Fibroblast of lung (primary cell): ENCODE data around the gene PPP1R9B. TPM values are rescaled to one million over a fixed set of nuclear protein-coding genes. Genes with fewer than 3 reads are reported as not detected.

Source experiments
- DNase-seq, 2 donors: peaks; one replicate each; pipeline versions ENCODE4 v3.0.0 to v3.0.0-alpha.2; 2010; ENCODE audit warnings: low read depth in 2 of 2
- H2AFZ ChIP-seq: 2 replicates; pipeline ENCODE4 v1.5.1; 2012; ENCODE audit warnings: low read length, control low read depth, inconsistent platforms
- H3K27ac ChIP-seq: 2 replicates; pipeline ENCODE4 v1.5.1; 2011; ENCODE audit warnings: low read length, control low read depth; ENCODE audit not compliant: insufficient read depth
- H3K27me3 ChIP-seq: 2 replicates; pipeline ENCODE4 v1.5.1; 2011; ENCODE audit warnings: mild to moderate bottlenecking, low read length; ENCODE audit not compliant: control insufficient read depth, insufficient read depth
- H3K36me3 ChIP-seq: 2 replicates; pipeline ENCODE4 v1.5.1; 2011; ENCODE audit warnings: low read length; ENCODE audit not compliant: control insufficient read depth, insufficient read depth
- H3K4me1 ChIP-seq: 2 replicates; pipeline ENCODE4 v1.5.1; 2011; ENCODE audit warnings: low read length; ENCODE audit not compliant: control insufficient read depth, insufficient read depth; ENCODE audit errors: extremely low read depth
- H3K4me2 ChIP-seq: 2 replicates; pipeline ENCODE4 v1.5.1; 2011; ENCODE audit warnings: low read length, control low read depth; ENCODE audit not compliant: insufficient read depth; ENCODE audit errors: extremely low read depth
- H3K4me3 ChIP-seq, 4 experiments: fragments of 200-600 bp in 1 of 4; sonication (generic) in 1 of 4; replicated peaks in 1 of 4; 2 replicates each; pipeline ENCODE4 v1.5.1; 2011 to 2016; ENCODE audit warnings: low read length in 4 of 4, low read depth in 3 of 4, mild to moderate bottlenecking in 3 of 4, control low read depth in 2 of 4, inconsistent platforms in 1 of 4, mixed read lengths in 1 of 4; ENCODE audit not compliant: insufficient read depth in 1 of 4; ENCODE audit errors: control extremely low read depth in 1 of 4
- H3K79me2 ChIP-seq: 2 replicates; pipeline ENCODE4 v1.5.1; 2012; ENCODE audit warnings: mild to moderate bottlenecking, low read length, inconsistent platforms; ENCODE audit not compliant: control insufficient read depth, insufficient read depth
- H3K9ac ChIP-seq: 2 replicates; pipeline ENCODE4 v1.5.1; 2011; ENCODE audit warnings: mild to moderate bottlenecking, low read length, control low read depth; ENCODE audit not compliant: insufficient read depth
- H3K9me3 ChIP-seq: 2 replicates; pipeline ENCODE4 v1.5.1; 2012; ENCODE audit warnings: low read depth, low read length; ENCODE audit not compliant: control insufficient read depth, insufficient read depth
- H4K20me1 ChIP-seq: 2 replicates; pipeline ENCODE4 v1.5.1; 2011; ENCODE audit warnings: low read length; ENCODE audit not compliant: control insufficient read depth, insufficient read depth; ENCODE audit errors: extremely low read depth
- CTCF ChIP-seq, 2 donors: IDR thresholded peaks in 1 of 2; conservative IDR thresholded peaks in 1 of 2; 1 replicate in 1 of 2; 2 replicates in 1 of 2; pipeline ENCODE4 v1.5.1; 2011 to 2012; ENCODE audit warnings: low read length in 2 of 2, control low read depth in 1 of 2, inconsistent platforms in 1 of 2, low read depth in 1 of 2, mild to moderate bottlenecking in 1 of 2
- EZH2 ChIP-seq: IDR thresholded peaks from 2 replicates; pipeline ENCODE4 v1.5.1; 2012; ENCODE audit warnings: low read length, control low read depth, mild to moderate bottlenecking; ENCODE audit errors: missing control alignments
- polyA plus RNA-seq, 2 donors: library from polyadenylated mRNA; depleted of rRNA in 1 of 2; stranded (reverse) in 1 of 2; unstranded in 1 of 2; fragments of >200 nt; gene quantifications; 2 replicates each; pipeline ENCODE4 v1.2.1, GENCODE V29; 2011 to 2012; ENCODE audit warnings: missing spikeins in 1 of 2
- total RNA-seq: library from RNA; depleted of rRNA; stranded (reverse); fragments of >200 nt; gene quantifications from 2 replicates; pipeline ENCODE4 v1.2.1, GENCODE V29; 2014

Gene PPP1R9B
- total and polyA plus RNA-seq, 2 donors (not counting 1 experiment from before 2014, with no cell fraction given), result 22.1 to 41.5 TPM

GRCh38 chr17:50087912-50088405, 62.5 kb downstream of the PPP1R9B start:
- Histone ChIP-seq H3K9ac (no peak overlapping the region), H4K20me1 (no peaks in the 10 kb centered on the region), H3K79me2 (no peaks in the 10 kb centered on the region), H3K27ac (no peak overlapping the region), H3K27me3 (no peaks in the 10 kb centered on the region), H2AFZ (no peak overlapping the region), H3K36me3 (peaks cover 25% of the 10 kb centered on the region), H3K9me3 (no peaks in the 10 kb centered on the region), H3K4me2 (no peak overlapping the region), H3K4me3 (no peak overlapping the region), H3K4me1 (no peaks in the 10 kb centered on the region)
- no peak for DNase-seq
- TF ChIP-seq CTCF (conservative IDR thresholded peaks at IDR 0.05 in 1 of 2, IDR thresholded peaks at IDR 0.05 in 1 of 2; ENCODE audit: low read depth in 1 of 2, low read length in 2 of 2), result no peak

- no peaks in the 10 kb centered on the region for H4K20me1 ChIP-seq
- peaks cover 25% of the 10 kb centered on the region for H3K36me3 ChIP-seq
- H3K4me2 ChIP-seq, result no peak overlapping the region
- no peaks in the 10 kb centered on the region for H3K79me2 ChIP-seq
- no peaks in the 10 kb centered on the region for H3K9me3 ChIP-seq
- TF ChIP-seq CTCF (conservative IDR thresholded peaks at IDR 0.05 in 1 of 2, IDR thresholded peaks at IDR 0.05 in 1 of 2; ENCODE audit: low read depth in 1 of 2, low read length in 2 of 2), result peak; percentile 86 to 93
- TF ChIP-seq EZH2, result no peak
- no peak overlapping the region for H3K9ac ChIP-seq
- no peaks in the 10 kb centered on the region for H3K27me3 ChIP-seq
- DNase-seq, result peak; percentile 56 to 71
- H3K27ac ChIP-seq, result no peak overlapping the region
- H3K4me1 ChIP-seq, result no peaks in the 10 kb centered on the region
- no peak overlapping the region for H3K4me3 ChIP-seq
- H2AFZ ChIP-seq, result no peak overlapping the region
These were observed 63.1 kb downstream of the PPP1R9B start for GRCh38 chr17:50087246-50087911.

Other genes with a start within 250 kb of the PPP1R9B start
- not detected in 2 replicates for gene DLX4, start 181.5 kb downstream of the PPP1R9B start, total RNA-seq
- not detected in 2 replicates for gene DLX4, start 181.5 kb downstream of the PPP1R9B start, polyA plus RNA-seq
- not detected in 2 replicates for gene DLX3, start 155.5 kb downstream of the PPP1R9B start, total RNA-seq
- not detected in 2 replicates for gene DLX3, start 155.5 kb downstream of the PPP1R9B start, polyA plus RNA-seq
- gene ITGA3, start 94.6 kb downstream of the PPP1R9B start, total RNA-seq, result 89.1 and 269 TPM in 2 replicates
- gene ITGA3, start 94.6 kb downstream of the PPP1R9B start, polyA plus RNA-seq, result 67.3 and 76.6 TPM in 2 replicates
- 19.2 and 19.3 TPM in 2 replicates for gene PDK2, start 55.3 kb downstream of the PPP1R9B start, total RNA-seq
- 41.0 and 44.6 TPM in 2 replicates for gene PDK2, start 55.3 kb downstream of the PPP1R9B start, polyA plus RNA-seq
- gene SAMD14, start 20.5 kb downstream of the PPP1R9B start, total RNA-seq, result 2.1 and 2.3 TPM in 2 replicates
- gene SAMD14, start 20.5 kb downstream of the PPP1R9B start, polyA plus RNA-seq, result 1.4 and 3.8 TPM in 2 replicates
- 4.1 and 4.3 TPM in 2 replicates for gene SGCA, start 15.3 kb upstream of the PPP1R9B start, total RNA-seq
- gene SGCA, start 15.3 kb upstream of the PPP1R9B start, polyA plus RNA-seq, result 1.4 and 1.6 TPM in 2 replicates
- 577 and 584 TPM in 2 replicates for gene COL1A1, start 51.0 kb upstream of the PPP1R9B start, total RNA-seq
- gene COL1A1, start 51.0 kb upstream of the PPP1R9B start, polyA plus RNA-seq, result 541 and 604 TPM in 2 replicates
- under 0.01 TPM in 1 of 2 replicates, not detected in the other for gene TMEM92, start 123.8 kb upstream of the PPP1R9B start, total RNA-seq
- 0.05 TPM in 2 replicates for gene TMEM92, start 123.8 kb upstream of the PPP1R9B start, polyA plus RNA-seq
- 32.9 and 43.9 TPM in 2 replicates for gene XYLT2, start 195.4 kb upstream of the PPP1R9B start, total RNA-seq
- gene XYLT2, start 195.4 kb upstream of the PPP1R9B start, polyA plus RNA-seq, result 11.3 and 12.7 TPM in 2 replicates
- gene MRPL27, start 222.5 kb upstream of the PPP1R9B start, total RNA-seq, result 43.4 and 53.3 TPM in 2 replicates
- 113 and 142 TPM in 2 replicates for gene MRPL27, start 222.5 kb upstream of the PPP1R9B start, polyA plus RNA-seq
- gene EME1, start 222.6 kb upstream of the PPP1R9B start, total RNA-seq, result 0.51 and 2.3 TPM in 2 replicates
- gene EME1, start 222.6 kb upstream of the PPP1R9B start, polyA plus RNA-seq, result 2.7 and 9.3 TPM in 2 replicates
- gene LRRC59, start 246.8 kb upstream of the PPP1R9B start, total RNA-seq, result 83.2 and 88.7 TPM in 2 replicates
- 142 and 167 TPM in 2 replicates for gene LRRC59, start 246.8 kb upstream of the PPP1R9B start, polyA plus RNA-seq